ENCODE results near the gene KEL.

KEL gene

DNA sequence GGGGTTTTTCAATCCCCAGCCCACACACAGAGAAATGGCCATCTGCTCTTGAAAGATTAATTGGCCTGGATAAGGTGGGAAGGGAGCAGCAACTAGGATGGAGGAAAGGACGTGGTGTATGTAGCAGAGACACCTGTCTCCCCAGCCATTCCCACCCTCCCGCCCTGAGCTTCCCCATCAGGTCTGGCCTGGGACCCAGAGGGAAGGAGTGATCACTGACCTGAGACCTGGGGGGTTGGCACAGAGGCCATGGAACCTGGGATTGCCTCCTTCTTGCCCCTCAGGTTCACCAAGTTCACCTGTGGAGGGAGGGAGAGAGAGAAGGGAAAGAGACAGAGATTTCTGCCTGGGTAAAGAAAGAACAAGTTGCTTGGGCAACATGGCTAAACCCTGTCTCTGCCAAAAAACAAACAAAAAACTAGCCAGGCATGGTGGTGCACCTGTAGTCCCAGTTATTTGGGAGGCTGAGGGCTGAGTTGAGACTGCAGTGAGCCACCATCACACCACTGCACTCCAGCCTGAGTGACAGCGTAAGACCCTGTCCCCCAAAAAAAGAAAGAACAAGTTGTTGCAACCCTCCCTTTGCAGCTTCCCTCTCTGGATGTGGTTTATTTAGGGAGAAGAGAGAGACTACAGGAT is 65.3 kb downstream of the KEL start:
- DNase-seq = no peak

GRCh38 chr7:142896151-142896550 is 66.0 kb downstream of the KEL start:
- no peak for DNase-seq

- DNase-seq = no peak
These were observed 67.1 kb downstream of the KEL start for GRCh38 chr7:142894985-142895593.

DNA sequence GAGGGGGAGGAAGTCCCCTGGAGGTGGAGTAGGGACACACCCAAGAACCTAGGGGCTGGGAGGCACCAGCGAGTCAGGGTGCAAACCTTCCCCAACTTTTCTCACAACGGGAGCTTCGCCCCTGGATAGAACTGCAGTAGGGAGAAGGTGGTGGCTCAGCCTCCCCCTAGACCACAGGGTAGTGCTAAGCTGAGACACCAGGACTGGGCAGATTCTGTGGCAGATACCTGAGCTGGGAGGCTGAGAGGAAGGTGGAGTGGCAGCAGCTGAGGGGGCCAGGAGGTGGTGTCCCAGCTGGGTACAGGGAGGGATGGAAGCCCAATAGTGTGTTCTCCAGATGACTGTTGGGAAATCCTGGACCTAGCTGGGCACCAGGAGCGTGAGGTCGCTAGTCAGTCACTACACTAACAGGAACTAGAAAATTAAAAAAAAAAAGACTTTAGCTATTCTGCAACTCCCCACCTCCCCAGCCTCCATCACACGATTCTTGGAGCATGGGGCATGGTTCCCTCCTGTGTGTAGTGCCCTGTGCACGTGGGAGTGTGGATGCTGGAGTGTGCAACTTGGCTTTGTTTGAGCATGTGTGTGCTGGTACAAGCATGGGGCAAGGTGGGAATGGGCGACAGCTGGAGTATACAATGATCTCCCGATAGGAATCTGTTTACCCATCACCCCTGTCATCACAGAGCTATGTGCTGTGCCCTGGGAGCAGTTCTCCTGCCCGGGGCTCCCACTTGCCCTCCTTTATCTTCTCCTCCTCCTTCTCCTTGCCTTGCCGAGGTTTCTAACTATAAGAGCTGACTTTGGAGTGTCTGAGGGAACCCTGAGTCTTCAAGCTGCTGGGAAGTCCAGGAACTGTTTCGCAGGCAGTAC is 67.8 kb downstream of the KEL start:
- no peak for DNase-seq

- no peak for DNase-seq
These were observed 69.2 kb downstream of the KEL start for GRCh38 chr7:142892951-142893350.

GRCh38 chr7:142891490-142892082 is 70.6 kb downstream of the KEL start:
- no peak for DNase-seq

All from hippocampal formation (tissue), 2 donors.